Colonic mucosa (tissue), 4 donors: ENCODE results near the gene NPRL2. TPM values are rescaled to one million over a fixed set of nuclear protein-coding genes. Genes with fewer than 3 reads are reported as not detected.
A peak's percentile ranks its signal among the peaks of the same experiment; 100 is the strongest.
"Not testable (repeated sequence)": the region's sequence is repeated elsewhere in the genome, so short reads cannot be mapped to it uniquely, and the experiment has no call there.

Experiments used
- DNase-seq: peaks from one replicate; pipeline ENCODE4 v3.0.0-alpha.2; 2020
- H3K27ac ChIP-seq: fragments of 200-600 bp; one replicate; pipeline ENCODE4 v1.8.0; 2021
- H3K27me3 ChIP-seq: fragments of 200-600 bp; one replicate; pipeline ENCODE4 v1.8.0; 2021
- H3K36me3 ChIP-seq: fragments of 200-600 bp; one replicate; pipeline ENCODE4 v1.8.0; 2021
- H3K4me1 ChIP-seq: fragments of 200-600 bp; one replicate; pipeline ENCODE4 v1.8.0; 2021; ENCODE audit warnings: mild to moderate bottlenecking
- H3K4me3 ChIP-seq: fragments of 200-600 bp; one replicate; pipeline ENCODE4 v1.8.0; 2021
- H3K9ac ChIP-seq, 2 donors: one replicate each; pipeline ENCODE4 v1.7.0; 2013; ENCODE audit warnings: control low read depth in 2 of 2, low read depth in 2 of 2, low read length in 2 of 2
- H3K9me3 ChIP-seq: fragments of 200-600 bp; one replicate; pipeline ENCODE4 v1.8.0; 2021
- CTCF ChIP-seq: fragments of 200-600 bp; IDR thresholded peaks from one replicate; pipeline ENCODE4 v1.8.0; 2022; ENCODE audit warnings: antibody characterized with exemption, mild to moderate bottlenecking
- intact Hi-C: fragments of 100-400 bp; cut with DNase I; formaldehyde crosslinking; loops from one replicate; pipeline ENCODE4 v1.14.1; 2022
- total RNA-seq, 2 donors: library from RNA; stranded (reverse); fragmentation: NEBNext Ultra II Directional in 1 of 2; extraction: Animal tissue kit (Norgen Biotek cat#: 25700) in 1 of 2; gene quantifications; one replicate each; pipeline ENCODE4 v1.2.1, GENCODE V29; 2021
- donor health status: healthy.
- donor health status: DM: no; HTN: no; CAD: no.
- donor health status: DM: no; HTN: no; CAD: no.

NPRL2 gene
- total RNA-seq, 2 donors from 2014 or later: 23.2 to 29.6 TPM

DNA sequence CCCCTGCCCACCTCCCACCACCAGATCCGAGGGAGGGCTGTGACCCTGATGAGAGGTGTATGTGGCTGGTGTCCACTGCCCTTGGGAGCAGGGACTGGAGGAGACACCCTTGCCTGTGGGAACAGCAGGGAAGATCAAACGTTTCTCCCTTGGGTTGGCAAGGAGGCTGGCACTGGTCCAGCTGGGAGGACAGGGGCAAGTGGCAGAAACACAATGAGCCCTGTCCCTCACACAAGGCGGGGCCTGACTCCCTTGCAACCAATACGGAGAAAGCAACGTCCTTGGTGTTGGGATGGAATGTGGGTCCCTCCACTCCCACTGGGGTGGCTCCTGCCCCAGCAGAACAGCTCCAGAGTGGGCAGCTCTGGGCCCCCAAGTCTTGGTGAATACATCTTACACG, 33.3 kb downstream of the NPRL2 start:
- Histone ChIP-seq H3K9me3 (no peaks in the 10 kb centered on the region), H3K4me3 (no peak overlapping the region), H3K4me1 (peaks cover 34% of the 10 kb centered on the region), H3K36me3 (no peaks in the 10 kb centered on the region), H3K27me3 (no peaks in the 10 kb centered on the region), H3K27ac (peak overlapping the region; percentile 91), H3K9ac (peak overlapping the region; percentile 60 to 86)
- intact Hi-C loops: no loop called here
- DNase-seq: peak; percentile 69
- TF ChIP-seq CTCF: no peak

DNA sequence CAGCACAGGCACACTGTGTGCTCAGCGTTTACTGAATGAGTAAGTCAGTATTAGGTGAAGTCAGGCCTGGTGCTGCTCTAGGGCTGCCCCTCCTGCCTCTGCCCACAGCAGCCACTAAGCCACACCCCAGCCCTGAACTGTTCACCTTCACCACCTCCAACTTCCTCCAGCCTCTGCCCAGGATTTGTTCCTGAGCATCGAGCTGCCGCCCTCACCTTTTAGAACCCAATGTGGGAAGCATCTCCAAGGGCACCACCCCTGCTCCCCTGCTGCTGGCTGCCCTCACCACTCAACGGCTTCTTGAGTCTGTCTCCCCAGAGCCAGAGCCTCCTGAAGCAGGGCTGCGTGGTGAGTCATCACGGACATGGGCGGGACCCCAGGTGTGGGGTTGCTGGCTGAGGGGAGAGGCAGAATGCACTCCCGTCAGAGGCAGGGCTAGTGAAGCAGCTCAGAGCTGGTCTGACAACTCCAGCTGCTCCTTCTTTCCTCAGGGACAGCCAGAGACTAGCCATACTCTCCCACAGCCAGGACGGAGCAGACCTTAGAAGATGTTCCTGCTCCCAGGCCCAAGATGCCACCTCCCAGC, 33.8 kb downstream of the NPRL2 start:
- Histone ChIP-seq H3K9me3 (no peaks in the 10 kb centered on the region), H3K27ac (peak overlapping the region; percentile 91), H3K27me3 (no peaks in the 10 kb centered on the region), H3K4me3 (no peak overlapping the region), H3K4me1 (peaks cover 28% of the 10 kb centered on the region), H3K9ac (peak overlapping the region; percentile 62 to 86), H3K36me3 (no peaks in the 10 kb centered on the region)
- no peak for TF ChIP-seq CTCF
- DNase-seq: peak; percentile 92
- intact Hi-C loops: no loop called here

GRCh38 chr3:50314816-50315215, 35.8 kb downstream of the NPRL2 start:
- Histone ChIP-seq H3K9ac (no peak overlapping the region), H3K4me1 (peaks cover 28% of the 10 kb centered on the region), H3K4me3 (no peak overlapping the region), H3K27me3 (no peaks in the 10 kb centered on the region), H3K27ac (no peak overlapping the region), H3K9me3 (no peaks in the 10 kb centered on the region), H3K36me3 (no peaks in the 10 kb centered on the region)
- DNase-seq: no peak
- intact Hi-C loops: no loop called here
- no peak for TF ChIP-seq CTCF

DNA sequence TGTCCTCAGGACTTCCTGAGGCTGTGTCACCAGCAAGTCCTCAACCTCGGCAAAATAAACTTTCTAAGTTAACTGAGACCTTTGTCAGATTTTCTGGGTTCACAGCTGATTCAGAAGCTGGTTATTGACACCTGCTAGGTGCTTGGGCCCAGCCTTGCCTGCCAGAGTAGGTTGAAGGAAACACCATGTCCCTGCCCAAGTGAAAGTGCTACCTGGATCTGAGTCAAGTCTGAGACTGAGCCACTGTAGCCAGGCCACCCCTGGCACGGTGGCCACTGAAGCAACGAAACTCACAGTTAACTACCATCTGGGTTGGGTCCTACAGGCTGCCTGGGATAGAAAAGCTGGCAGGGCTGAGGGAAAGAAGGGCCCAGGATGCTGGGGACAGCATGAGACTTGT, 36.2 kb downstream of the NPRL2 start:
- H3K36me3 ChIP-seq: no peaks in the 10 kb centered on the region
- H3K4me1 ChIP-seq: peaks cover 28% of the 10 kb centered on the region
- no peak overlapping the region for H3K9ac ChIP-seq
- H3K4me3 ChIP-seq: no peak overlapping the region
- H3K27me3 ChIP-seq: no peaks in the 10 kb centered on the region
- intact Hi-C loops: no loop called here
- no peak for DNase-seq
- TF ChIP-seq CTCF: no peak
- H3K27ac ChIP-seq: no peak overlapping the region
- H3K9me3 ChIP-seq: no peaks in the 10 kb centered on the region

- H3K9me3 ChIP-seq, H3K4me1 ChIP-seq, H3K27me3 ChIP-seq, intact Hi-C loops, H3K9ac ChIP-seq, H3K36me3 ChIP-seq, DNase-seq, H3K4me3 ChIP-seq, H3K27ac ChIP-seq: not testable (repeated sequence)
Measured at GRCh38 chr3:50312041-50312440, 38.5 kb downstream of the NPRL2 start.

DNA sequence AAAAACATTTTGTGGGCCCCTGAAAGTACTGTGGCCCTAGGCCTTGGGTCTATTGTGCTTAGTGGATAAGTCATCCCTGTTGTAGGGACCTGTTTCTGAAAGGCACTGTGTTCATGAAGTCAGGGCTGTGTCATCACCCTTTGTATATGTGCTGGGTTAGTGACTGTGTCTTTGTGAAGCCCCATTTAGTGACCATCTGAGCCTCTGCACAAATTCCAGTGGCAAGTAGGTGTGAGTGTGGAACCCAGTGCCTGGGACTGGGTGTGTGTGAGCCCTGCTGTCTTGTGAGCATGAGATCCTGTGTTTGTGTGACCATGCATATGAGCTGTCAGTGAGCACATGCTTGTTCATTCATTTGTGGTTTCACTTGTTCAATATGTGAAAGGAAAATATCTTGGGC, 46.0 kb downstream of the NPRL2 start:
- peaks cover 8% of the 10 kb centered on the region for H3K4me1 ChIP-seq
- no peak for DNase-seq
- H3K9ac ChIP-seq: no peak overlapping the region
- H3K27me3 ChIP-seq: no peaks in the 10 kb centered on the region
- H3K27ac ChIP-seq: no peak overlapping the region
- no peaks in the 10 kb centered on the region for H3K36me3 ChIP-seq
- H3K4me3 ChIP-seq: no peak overlapping the region
- no peaks in the 10 kb centered on the region for H3K9me3 ChIP-seq
- no peak for TF ChIP-seq CTCF
- intact Hi-C loops: no loop called here
